Stimulated activated CD8-positive, alpha-beta memory T cell treated with anti-CD3 and anti-CD28 coated beads, Interleukin-15, amount 100 ng/mL, for 1 hour (primary cell): ENCODE data around the gene MKNK2.
"Not testable (repeated sequence)": the region's sequence is repeated elsewhere in the genome, so short reads cannot be mapped to it uniquely, and the experiment has no call there.

Experiments used
- DNase-seq: peaks from one replicate; pipeline ENCODE4 v3.0.0-alpha.2; 2020; ENCODE audit warnings: low read depth

Gene MKNK2

GRCh38 chr19:2043961-2044708 is 6.9 kb downstream of the MKNK2 start:
- no peak for DNase-seq

DNA sequence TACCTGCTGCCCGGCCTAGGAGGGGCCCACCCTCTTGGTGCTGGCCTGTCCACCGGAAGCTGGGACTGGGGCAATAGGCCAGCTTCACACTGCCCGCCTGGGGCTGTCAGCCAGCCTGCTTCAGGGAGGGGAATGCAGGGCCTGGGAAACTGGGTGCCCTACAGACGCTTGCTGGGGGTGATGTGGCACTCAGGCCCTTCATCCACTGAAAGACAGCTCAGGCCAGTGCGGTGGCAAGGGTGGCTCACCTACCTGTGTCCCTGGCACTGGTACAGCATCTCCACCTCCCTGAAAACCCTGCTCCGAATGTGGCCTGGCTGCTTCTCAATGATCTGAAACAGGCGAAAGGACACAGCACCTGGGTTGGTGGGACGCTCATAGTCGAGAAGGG is 7.8 kb downstream of the MKNK2 start:
- no peak for DNase-seq

DNA sequence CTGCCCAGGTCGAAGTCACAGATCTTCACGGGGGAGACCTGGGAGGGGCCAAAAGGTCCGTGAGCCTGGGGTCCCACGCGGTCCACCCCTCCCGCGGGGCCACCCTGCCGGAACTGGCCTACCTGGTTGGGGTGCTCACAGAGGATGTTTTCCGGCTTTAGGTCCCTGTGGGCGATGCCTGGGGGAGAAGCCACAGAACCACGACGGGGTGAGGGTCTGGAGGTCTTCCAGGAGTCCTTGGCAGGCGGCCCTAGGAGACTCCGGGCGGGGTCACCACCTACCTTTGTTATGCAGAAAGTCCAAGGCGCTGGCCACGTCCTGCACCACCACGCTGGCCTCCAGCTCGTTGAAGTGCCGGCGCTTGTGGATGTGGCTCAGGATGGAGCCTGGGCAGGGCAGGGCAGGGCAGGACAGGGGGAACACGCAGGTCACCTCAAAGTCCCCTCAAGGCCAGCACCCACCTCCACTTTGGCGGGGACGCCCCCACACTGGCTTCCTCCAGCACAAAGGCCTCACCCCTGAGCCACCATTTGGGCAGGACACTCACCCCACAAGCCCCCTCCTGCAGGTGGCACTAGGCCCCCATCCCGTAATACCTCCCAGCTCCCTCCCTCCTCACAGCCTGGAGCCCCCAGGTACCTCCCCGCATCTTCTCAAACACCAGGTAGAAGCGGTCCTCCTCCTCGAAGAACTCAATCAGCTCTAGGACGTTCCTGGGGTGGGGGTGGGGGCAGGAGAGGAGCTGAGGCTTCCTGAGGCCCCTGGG is 8.4 kb downstream of the MKNK2 start:
- no peak for DNase-seq

DNA sequence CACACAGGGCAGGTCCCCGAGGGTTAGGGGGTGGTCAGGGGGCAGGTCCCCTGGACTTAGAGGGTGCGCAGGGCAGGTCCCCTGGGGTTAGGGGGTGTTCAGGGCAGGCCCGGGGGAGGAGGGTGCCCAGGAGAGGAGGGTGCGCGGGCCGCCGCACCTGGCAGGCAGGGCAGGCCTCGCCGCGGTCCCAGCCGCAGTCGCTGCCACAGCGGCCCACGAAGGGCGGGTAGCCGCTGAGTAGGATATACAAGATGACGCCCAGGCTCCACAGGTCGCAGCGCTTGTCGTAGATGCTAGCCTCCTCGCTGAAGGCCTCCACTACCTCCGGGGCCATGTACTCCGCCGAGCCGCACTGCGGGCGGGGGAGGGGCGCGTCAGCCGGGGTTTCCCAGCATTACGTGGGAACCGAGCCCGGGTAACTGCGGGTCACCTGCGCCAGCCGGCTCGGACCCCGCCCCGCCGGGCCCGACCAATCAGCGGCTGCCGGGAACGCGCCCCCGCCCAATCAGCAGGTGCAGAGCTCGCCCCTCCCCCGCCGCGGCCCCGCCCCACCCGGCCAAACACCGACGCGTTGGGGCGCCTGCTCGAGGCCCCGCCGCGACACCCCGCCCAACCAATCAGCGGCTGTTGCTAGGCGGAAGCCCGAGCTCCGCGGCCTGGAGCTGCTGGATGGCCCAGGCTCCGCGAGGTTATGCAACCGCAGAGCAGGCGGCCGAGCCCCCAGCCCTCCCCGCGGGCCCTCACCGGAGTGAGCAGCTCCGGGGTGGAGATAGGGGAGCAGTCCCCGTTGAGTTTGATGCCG is 9.2 kb downstream of the MKNK2 start:
- peak; percentile 98 for DNase-seq

GRCh38 chr19:2041433-2041682 is 9.7 kb downstream of the MKNK2 start:
- DNase-seq: no peak

DNA sequence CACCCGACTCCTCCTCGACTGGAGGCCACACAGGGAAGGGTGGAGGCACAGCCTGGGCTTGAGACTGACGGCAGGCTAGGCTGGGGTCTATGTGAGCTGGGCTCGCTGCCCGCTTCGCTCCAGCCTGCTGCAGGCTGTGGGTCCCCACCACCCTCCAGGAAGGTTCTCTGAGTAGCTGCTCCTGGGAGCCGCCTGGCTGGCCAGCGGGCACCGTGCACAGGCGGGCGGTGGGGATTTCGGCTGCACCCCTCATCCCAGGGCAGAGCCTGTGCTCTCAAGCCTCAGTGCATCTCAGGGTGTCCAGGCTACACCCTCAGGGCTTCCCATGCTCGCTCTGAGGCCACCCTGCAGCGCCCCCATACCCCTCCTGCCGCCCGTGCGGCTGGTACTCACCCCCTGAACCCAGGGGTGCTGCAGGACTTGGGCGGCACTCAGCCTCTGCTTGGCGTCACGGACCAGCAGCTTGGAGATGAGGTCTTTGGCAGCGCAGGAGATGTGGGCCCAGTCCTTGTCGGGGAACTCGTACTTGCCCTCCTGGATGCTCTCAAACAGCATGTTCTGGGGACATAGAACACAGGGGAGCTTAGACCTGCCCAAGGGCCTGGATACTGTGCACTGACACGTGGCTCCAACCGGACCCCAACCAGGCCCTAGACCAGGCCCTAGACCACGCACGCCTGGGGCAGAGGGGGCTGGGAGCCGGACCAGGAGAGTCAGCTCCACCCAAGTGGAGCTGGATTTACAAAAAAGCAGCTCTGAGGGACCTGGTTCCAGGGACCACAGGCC is 10.2 kb downstream of the MKNK2 start:
- no peak for DNase-seq

- DNase-seq: no peak
Measured at GRCh38 chr19:2039959-2040646, 10.9 kb downstream of the MKNK2 start.

- no peak for DNase-seq
Measured at GRCh38 chr19:2039089-2039958, 11.7 kb downstream of the MKNK2 start.

DNA sequence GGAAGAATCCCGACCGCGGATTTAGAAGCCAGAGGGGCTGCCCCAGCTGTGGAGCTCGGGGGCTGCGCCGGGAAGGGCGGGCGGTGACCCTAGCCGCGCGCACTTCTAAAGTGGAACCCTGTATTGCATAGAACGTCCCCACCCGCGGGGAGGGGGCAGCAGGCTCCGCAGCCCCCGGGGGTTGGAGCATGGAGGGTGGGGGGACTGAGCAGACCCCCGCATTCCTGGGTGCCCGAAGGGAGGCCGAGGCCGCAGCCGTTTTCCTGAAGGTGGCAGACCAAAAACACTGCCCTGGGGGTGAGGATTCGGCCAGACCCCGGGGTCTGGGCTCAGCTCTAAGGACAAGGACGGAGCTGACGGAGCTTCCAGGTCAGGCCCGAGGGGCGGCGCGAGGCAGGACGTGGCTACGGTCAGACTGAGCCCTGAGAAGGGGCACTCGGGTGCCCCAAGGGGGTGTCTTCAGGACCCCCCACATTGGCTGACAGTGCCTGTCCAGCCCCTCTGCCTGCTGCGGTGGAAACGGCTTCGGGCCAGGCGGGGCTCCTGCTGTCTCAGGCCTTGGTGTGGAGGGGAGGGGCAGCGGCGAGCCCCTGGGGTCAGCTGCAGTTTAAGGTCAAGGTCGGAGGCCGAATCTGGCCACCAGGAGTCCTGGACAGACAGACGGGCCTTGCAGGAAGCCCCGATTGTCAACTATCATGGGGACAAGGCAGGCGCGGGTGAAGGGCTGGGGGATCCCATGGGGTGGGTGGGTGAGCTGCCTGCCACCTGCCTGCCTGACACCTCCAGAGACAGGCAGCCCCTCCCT is 12.6 kb downstream of the MKNK2 start:
- DNase-seq: no peak

GRCh38 chr19:2037651-2038255 is 13.3 kb downstream of the MKNK2 start:
- DNase-seq: no peak

DNA sequence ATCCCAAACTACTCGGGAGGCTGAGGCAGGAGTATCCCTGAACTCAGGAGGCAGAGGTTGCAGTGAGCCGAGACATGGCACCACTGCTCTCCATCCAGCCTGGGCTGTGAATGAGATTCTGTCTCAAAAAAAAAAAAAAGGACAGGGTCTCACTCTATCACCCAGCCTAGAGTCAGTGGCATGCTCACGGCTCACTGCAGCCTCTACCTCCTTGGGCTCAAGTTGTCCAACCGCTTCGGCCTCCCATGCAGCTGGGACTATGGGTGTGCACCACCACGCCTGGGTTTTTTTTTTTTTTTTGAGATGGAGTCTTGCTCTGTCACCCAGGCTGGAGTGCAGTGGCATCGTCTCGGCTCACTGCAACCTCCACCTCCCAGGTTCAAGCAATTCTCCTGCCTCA is 14.6 kb downstream of the MKNK2 start:
- no peak for DNase-seq

DNA sequence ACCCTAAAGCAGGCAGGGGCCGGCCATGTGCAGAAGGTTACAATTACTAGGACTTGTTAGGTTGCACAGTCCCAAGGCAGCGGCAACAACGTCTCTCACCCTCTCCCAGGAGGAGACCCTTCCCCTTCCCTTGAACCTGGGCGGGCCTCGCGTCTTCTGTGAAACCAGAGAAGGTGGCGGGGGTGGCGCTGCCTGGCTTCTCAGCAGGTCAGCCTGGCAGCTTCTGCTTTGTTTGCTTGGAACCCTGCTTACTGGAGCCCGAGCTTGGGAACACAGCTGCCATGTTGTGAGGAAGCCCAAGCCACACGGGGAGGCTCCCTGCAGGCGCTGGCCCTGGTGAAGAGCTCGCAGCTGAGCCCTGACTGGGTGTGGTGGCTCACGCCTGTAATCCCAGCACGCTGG is 15.5 kb downstream of the MKNK2 start:
- DNase-seq: no peak

DNA sequence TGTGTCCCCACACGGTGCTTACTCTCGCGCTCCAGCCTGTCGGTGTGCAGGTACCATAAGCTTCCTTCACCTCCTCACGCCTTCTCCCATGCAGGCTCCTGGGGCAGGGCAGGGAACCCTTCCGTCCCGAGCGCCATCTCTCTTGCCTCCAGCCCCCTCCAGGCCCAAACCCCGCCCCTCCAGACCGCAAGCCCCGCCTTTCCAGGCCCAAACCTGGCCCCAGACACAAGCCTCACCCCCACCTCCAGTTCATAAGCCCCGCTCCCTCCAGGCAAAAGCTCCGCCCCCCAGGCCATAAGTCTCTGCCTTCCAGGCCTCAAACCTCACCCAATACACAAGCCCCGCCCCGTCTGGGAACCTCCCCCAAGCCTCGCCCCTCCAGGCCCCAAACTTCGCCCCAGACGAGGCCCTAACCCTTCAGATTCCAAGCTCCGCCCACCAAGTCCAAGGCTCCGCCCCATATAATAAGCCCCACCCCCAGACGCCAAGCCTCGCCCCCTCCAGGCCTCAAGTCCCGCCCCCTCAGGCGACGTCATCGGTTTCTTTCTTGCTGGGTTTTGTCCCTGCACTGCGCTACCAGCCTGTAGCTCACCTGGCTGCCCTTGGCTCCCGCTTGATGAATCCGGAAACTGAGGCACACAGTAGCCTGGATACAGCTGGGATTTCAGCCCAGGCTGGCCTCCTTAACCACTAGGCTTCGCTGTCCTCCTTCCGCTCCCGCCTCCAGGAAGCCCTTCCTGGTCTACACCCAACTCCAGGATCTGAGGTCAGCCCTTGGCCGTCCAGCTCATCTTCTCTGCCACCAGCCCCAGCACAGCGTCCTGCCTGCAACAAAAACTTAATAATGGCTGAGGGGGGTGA is 16.1 kb downstream of the MKNK2 start:
- DNase-seq: peak; percentile 35

DNA sequence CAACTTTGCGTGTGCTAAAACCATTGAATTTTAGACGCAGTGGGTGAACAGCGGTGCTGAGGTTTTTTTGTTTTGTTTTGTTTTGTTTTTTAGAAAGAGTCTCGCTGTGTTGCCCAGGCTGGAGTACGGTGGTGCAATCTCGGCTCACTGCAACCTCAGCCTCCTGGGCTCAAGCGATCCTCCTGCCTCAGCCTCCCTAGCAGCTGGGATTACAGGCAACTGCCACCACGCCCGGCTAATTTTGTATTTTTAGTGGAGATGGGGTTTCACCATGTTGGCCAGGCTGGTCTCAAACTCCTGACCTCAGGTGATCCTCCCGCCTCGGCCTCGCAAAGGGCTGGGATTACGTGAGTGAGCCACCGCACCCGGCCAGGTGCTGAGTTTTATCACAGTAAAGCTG is 16.8 kb downstream of the MKNK2 start:
- DNase-seq: not testable (repeated sequence)

GRCh38 chr19:2033825-2034159 is 17.3 kb downstream of the MKNK2 start:
- DNase-seq: no peak

- DNase-seq: no peak
Measured at GRCh38 chr19:2033115-2033824, 17.8 kb downstream of the MKNK2 start.

DNA sequence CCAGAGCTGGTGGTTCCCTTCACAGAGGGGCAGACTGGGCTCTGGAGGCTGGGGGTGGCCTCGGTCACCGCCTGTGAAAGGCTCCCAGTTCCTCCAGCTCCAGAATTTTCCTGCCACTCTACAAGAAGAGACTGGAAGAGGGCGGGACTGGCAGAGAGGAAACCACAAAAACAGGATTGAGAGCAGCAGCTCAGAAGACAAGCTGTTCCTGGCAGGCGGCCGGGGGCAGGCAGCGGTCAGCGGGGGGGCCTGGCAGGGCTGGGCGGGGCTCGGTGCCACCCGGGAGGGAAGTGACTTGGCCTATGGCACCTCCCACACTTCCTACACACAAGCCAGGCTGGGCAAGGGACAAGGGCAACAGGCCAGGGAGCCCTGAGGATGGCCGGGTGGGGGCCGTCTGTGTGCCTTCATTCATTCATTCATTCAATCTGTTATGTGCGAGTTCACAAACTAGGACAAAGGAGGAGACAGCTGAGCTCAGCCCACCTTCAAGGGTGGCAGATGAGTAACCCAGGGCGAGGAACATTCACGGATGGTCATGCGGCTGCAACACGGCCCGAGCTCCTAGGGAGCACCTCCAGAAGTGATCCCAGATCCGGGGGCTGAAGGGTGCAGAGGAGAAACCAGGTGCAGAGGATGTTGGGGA is 18.6 kb downstream of the MKNK2 start:
- DNase-seq: no peak
